Lung microvascular endothelial cell (primary cell): ENCODE measurements around the gene UGT1A4. TPM values are rescaled to one million over a fixed set of nuclear protein-coding genes. Genes with fewer than 3 reads are reported as not detected.

Experiments used
- DNase-seq, 2 donors: peaks; one replicate each; pipeline versions ENCODE4 v3.0.0 to v3.0.0-alpha.2; 2010; ENCODE audit warnings: low read depth in 2 of 2
- total RNA-seq: library from RNA; depleted of rRNA; stranded (reverse); fragments of >200 nt; gene quantifications from 2 replicates; pipeline ENCODE4 v1.2.1, GENCODE V29; 2014

The UGT1A4 gene
- total RNA-seq, 1 donor from 2014 or later: not detected

DNA sequence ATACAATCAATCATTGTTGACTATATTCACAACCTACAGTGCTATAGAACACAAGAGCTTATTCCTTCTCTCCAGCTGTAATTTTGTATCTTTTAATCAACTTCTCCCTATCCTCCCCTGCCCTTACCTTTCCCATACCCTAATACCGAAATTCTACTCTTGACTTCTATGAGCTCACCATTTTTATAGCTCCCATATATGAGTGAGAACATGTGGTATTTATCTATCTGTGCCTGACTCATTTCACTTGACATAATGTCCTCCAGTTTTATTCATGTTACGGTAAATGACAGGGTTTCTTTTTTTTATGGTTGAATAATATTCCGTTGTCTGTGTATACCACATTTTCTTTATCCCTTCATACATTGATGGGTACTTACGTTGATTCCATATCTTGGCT, 62.2 kb downstream of the UGT1A4 start:
- DNase-seq: no peak

DNA sequence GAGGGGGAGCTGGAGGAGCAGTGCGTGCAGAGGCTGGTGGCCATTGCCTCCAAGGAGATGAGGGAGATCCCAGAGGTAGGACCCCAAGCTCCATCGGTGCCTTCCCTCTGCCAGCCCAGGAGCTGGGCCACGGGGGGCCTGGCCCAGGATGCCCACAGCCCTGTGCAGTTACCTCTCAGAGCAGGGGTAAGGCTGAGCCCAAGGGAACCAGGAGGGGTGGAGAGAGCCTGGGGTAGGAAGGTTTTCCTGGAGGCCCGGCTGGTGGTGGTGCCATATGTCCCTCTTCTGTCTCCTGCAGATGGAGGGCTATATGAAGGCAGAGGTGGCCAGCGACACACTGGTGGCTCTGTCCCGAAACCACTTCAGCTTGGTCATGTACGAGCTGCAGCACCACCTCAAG, 71.0 kb downstream of the UGT1A4 start:
- no peak for DNase-seq

DNA sequence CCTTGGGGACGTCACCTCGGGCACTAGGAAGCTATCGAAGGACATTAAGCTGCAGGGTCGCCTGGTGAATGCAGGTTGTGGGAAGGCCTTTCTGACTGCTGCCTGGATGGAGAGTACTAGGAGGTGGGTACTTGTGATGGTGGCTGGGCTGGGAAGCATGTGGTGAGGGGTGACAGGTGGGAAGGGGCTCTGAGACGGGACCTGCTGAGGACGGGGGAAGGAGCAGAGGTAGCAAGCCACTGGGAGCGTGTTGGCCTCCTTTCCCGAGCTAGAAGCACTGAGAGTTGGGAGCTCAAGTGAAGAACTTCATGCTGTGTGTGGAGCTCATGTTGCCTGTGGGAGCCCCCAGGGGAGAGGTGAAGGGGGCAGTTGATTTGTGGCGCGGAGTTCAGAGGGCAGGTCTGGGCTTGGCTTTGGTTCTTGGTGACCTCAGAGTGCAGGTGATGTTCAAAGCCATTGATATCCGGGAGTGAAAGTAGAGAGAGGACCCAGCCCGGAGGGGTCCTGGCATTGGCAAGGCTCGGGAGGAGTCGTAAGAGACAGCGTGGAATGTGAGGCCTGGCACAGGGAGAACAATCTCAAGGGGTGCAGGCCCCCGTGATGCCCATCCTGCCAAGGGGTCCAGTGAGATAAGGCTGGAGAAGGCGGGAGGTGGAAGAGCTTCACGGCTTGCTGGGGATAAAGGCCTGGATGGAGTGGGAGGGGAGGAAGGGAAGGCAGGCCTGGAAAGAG, 72.8 kb downstream of the UGT1A4 start:
- DNase-seq: no peak

DNA sequence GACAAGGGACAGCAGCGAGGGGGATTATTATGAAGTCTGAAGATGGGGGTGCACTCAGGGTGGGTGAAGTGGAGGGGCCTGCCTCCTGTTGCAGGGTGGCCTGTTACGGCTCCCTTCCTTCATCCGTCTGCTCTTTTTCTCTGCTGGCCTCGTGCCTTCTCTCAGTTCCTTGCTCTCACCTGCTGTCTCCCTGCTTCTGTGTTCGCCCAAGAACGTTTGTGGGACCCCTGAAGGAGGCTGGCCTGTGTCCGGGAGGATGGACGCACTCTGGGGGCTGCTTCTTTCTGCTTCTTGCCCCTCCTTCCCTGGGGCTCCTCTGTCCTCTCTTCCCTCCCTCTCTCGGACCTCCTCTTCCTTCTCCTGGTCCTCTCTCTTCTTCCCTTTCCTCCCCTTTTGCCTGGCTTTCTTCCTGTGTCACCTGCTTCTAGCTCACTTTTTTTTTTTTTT, 73.4 kb downstream of the UGT1A4 start:
- DNase-seq: no peak

DNA sequence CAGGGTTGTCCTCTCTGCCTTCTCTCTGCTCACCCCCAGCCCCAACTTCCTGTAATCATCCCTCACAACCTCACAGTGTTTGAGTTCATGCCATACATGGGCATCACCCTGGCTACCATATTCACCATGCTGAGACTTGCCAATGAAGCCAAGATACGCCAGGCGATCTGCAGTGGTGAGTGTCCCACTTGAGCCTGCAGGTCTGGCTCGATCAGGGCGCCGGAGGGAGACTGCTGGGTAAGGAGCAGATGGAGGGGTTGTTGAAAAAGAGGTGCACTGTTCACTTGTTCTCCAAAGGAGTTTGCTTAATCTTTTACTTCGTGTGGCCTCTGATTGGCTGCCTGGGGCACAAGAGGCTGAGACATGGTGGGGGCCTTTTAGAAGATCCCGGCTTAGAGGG, 74.2 kb downstream of the UGT1A4 start:
- no peak for DNase-seq

DNA sequence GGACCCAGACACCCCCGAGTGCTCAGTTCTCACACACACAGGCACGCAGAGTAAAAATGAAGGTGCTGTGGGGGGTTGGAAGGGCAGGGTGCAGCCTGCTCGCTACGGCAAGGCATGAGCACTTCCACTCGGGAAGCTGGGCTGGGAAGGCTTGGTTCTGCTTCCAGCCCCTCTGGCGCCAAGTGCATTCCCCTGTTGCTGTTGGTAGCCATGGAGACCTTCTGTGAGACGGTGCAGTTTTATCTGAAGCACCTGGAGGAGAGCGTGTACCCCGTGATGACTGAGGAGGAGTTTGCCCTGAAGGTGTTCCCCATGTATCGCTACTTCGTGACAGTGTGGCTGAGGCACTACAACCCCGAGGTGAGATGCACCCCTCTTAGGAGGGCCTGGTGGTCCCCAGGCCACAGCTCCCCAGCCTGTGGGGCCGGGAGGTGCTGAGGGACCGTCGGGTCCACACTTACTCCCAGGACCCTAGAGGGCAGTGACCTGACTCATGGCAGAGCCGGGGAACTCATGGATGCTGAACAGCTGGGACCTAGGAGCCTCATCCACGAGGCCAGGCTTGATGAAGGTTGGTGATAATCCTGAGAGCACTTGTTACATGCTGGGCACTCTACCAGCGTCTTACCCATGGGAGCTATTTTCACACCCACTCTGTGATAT, 75.1 kb downstream of the UGT1A4 start:
- DNase-seq: no peak

DNA sequence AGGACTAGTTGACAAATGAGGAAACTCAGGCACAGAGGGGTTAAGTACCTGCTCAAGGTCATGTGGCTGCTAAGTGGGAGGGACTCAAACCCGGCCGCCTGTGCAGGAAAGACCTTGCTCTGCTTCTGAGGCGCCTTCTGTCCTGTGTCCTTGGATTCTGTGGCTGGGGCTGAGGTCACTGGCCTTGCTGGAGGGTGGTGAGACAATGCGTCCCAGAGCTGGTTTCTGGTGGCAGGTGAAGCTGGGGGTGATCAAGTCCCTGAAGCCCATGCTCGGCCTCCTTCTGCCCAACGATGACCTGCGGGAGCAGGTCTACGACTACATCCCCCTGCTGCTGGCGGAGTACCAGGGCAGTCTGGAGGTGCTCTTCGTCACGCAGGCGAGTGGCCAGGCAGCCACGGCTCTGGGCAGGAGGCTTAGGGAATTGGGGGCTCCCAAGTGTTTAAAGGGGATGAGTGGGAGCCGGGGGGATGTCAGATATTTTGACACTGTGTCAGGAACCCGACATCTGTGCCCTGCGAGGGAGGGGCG, 75.7 kb downstream of the UGT1A4 start:
- no peak for DNase-seq

DNA sequence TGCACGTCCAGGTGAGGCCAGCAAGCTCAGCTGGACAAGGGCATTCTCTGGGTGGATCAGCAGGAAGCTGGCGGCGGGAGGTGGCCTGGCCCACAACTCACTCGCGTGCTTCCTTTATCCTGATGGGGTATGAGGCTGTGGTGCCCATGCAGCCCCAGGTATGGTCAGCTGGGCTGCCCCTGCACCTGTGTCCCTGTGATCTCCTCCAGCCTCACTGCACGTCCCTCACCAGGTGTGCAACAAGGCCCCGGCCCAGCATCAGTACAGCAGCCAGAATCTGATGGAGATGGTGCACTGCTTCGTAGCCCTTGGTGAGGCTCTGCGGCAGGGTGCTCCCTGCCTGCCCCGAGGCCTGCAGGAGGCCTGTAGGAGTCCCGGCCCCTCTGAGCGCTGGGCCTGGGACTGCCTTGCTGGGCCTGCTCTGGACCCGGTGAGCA, 77.2 kb downstream of the UGT1A4 start:
- DNase-seq: no peak

DNA sequence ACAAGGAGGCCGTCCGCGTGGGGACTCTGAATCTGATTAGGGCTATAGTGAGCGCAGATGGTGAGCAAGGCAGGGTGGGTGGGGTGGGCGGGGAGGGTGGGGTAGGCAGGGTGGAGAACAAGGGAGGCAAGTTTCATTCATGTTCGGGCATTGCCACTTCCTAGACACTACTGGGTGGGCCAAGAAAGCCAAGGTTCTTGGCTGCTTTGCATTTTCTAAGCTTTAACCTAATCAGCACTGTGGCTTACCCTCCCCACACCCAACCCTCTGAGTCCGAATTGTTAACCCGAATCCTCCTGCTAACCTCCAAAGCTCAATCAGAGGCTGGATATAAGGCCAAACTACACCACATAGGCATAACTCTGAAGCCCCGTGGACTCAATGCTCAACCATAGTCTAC, 77.7 kb downstream of the UGT1A4 start:
- DNase-seq: no peak

DNA sequence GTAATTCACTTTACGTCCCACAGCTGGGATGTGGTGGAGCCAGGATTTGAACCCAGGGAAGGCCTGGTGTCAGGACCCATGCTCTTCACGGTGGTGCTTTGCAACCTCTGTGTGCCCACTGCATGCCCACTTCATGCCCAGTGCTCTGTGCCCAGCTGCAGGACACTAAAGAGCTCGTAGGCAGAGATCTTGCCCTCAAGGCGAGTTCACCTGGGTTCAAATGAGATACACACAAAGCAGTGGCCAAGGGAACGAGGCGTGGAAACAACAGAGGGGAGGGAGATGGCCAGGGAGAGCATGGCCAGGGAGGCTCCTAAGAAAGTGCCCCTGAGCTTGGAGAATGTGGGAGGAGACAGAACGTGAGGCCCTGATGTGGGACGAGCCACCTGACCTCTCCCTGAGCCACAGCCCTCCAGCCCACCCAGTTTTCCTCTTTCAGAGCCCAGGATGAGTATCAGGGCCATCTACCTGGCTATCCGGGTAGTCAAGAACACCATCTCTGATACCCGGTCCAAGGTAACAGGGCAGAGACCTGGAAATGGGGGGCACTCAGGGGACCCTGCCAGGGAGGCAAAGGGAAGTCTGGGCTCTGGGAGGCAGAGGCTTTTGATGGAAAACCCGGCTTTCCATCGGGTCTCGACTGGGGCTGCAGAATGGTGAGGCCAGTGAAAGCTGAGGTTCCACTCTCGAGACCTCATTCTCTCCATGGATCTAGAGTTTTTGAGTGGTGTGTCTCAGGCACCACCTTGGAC, 80.0 kb downstream of the UGT1A4 start:
- DNase-seq: no peak

DNA sequence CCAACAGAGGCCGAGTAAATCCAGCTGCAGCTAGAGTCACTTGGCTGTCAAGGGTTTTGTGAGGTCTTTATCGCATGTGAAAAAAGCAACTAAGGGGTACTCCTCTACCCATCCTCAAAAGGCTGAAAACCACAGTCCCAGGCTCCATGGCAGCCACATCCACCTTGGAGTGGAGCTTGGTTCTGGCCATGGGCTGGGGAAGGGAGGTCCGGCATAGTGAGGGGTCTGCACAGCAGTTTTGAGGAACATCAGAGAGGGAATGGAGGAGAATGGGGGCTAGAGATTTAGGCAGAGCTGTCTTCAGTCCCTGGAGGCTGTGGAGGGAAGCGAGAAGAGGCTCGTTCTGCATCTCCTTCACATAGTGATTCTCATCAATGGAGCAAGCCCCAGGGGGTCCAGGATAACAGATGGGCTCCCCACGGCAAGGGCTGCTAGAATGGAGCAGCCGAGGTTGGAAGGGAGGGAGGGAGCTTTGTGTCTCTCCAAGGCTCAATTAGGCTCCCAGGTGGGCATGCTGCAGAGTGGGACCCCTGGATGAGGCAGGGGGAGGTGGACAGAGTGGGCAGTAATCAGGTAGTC, 80.6 kb downstream of the UGT1A4 start:
- no peak for DNase-seq

DNA sequence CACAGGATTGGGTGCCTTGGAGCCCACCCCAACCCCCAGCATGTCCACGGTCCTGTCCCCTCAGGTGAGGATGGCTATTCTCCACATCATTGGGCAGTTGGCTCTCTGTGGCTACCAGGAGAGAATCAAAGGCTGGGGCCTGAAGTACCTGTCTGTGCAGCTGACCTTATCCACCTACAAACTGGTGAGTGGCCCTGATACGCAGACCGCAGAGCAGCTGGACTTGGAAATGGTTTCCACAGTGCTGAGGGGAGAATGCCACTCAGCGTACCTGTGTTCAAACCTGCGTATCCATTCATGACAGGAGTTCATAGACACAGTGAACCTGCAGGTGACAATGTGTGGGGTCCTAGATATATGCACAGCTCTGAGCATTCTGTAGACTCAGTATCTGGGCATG, 81.2 kb downstream of the UGT1A4 start:
- DNase-seq: no peak

DNA sequence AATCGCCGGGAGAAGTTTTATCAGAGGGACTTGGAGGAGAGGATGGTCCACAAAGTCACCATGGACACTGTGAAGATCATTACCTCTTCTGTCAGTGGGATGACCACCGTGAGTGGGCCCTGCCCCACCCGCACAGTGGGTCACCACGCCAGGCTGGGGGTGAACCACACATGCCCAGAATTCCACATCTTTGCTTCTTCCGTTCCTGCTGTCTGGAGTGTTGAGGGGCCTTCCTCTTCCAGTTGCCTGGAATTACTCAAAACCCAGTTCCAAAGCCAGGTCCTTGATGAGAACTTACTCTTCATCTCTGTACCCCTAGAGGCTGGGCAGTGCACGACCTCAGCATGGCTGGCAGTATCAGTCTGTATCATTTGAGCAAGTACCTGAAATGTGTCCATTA, 81.7 kb downstream of the UGT1A4 start:
- no peak for DNase-seq

DNA sequence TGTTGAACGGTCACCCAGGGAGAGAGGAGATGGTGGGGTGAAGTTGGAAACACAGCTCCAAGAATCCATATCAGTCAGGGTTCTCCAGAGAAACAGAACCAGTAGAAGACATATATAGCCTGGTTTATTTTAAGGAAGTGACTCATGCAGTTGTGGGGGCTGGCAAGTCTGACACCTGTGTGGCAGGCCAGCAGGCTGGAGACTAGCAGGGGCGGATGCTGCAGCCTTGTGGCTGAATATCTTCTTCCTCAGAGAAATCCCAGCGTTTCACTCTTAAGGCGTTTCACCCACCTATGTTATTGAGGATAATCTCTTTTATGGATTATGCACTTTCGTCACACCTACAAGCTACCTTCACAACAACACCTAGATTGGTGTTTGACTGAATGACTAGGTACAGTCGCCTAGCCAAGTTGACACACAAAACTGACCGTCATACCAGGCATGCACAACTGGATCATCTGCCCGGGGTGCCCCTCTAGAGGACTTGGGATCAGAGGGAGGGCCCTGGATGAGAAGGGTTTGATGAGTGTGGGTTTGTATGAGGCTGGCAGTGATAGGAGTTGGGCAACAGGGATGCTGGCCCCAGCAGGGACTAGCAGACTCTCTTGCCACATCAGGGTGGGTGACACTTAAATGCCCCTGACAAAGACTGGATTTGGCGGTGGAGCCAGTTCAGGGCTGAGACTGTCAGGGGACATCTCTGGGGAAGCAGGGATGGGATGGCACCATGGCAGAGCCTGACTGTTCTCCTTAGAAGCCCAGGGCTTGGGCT, 83.0 kb downstream of the UGT1A4 start:
- DNase-seq: no peak

DNA sequence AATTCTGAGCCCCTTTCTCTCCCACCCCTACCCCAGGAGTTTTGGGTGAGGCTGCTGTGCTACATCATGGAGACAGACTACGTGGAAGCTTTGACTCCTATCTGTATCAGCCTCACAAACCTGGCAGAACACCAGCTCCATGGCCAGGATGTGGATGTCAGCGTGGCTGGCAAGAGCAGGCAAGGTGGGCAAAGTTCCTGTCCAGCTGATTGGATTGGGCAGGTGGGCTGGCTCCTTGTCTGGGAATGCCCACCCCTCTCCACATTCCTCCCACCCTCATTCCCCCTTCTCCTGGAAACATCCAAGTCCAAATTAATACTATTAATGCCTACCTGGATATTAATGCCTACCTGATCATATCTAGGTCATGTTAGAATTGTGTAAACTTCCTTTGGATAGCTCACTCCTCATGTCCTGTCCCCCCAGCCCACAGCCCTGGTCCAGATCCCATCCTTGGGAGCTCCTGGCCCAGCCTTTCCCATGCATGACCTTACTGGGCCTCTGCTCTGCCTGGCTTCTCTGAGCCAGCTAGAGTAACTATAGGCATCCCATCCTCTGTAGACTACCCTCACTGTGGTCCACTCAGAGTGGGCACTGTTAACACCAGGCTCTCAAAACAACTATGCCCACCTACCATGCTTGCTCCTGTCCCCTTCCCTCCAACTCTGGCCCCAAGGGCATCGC, 83.7 kb downstream of the UGT1A4 start:
- no peak for DNase-seq

DNA sequence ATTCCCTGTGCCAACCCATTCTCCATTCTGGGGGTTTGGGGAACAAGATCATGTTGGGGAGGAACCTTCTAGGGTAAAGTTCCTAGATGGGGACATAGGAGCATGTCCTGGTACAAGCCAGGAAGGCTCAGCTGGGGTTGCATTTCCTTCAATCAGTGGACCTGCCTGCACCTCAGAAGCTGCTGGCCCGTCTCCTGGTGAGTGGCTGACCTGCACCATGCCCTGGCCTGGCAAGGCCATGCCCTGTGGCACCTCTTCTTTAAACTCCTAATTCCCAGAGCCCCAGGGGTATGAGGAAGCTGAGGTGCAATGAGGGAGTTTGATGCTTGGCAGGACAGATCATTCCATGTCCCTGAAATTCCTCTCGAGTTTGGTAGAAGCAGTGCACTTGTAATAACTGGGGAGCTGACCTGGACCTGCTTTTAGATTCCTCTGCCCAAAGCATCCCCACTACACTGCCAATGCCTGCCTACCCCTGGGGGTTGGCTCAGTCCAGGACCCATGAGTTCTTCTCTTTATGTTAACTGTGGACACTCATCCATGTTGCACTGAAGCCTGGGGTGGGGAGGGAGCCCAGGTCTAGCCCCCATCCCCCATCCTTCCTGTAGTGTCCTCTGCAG, 84.9 kb downstream of the UGT1A4 start:
- no peak for DNase-seq

DNA sequence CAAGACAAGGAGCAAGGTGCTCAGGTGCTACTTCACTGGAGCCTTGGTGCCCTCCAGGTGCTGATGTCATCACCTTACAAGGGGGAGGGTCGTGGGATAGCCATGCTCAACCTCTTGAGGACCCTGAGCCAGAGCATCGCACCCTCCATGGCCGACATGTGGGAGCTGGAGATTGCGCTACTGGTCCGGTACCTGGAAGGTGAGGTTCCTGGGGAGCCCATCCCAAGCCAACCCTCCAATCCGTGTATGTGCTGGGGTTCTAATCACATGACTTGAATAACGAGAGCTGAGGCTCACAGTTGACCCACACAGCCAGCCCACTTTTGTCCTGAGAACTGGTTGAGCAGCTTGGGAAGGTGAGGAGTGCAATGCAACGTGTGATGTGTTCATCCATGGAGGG, 85.5 kb downstream of the UGT1A4 start:
- no peak for DNase-seq

DNA sequence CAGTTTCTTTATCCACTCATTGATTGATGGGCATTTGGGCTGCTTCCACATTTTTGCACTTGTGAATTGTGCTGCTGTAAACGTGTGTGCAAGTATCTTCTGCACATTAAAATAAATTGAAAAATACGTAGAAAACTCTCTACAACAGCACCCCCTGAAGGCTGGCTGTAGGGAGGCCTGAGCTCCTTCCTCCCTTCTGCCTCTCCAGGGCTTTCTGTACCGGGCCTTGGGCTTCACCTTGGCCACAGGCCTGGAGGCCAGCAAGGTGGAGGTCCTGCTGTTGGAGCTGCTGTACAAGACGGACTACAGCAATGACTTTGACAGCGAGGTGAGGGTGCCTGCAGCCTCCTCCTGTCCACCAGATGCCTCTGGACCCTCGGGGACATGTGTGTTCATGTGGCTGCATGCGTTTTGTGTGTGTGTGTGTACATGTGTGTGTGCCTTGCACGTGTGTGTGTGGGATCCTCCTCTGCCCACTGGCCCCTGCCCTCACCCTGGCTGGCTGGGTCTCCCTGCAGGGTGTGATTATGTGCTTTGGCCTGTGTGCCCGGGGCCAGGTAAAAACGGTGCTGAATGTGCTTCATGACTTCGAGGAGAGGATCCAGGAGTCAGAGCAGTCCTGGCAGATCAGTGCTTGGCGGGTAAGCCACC, 88.8 kb downstream of the UGT1A4 start:
- no peak for DNase-seq
